ENCODE measurements around the gene ATAD5. TPM values are rescaled to one million over a fixed set of nuclear protein-coding genes. Genes with fewer than 3 reads are reported as not detected.
A peak's percentile ranks its signal among the peaks of the same experiment; 100 is the strongest.

The ATAD5 gene
- total and polyA plus RNA-seq, 2 of the 13 experiments (the other 11 are each of a cell fraction or from before 2014, with no cell fraction given): 1.8 to 10.7 TPM

DNA sequence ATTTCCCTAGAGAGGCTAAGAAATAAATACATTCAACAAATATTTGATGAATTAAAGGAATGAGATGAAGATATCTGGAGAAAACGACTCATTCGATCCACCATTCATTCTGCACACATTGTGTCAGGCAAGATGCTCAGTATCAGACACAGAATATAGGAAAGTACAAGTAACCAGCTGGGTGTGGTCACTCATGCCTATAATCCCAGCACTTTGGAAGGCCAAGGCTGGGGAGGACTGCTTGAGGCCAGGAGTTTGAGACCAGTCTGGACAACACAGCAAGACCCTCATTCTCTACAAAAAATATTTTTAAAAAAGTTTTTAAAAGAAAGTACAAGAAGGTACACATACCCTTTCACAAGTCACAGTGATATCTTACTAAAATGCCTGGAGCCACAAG lies 49.6 kb upstream of the ATAD5 start:
- no peak for DNase-seq (ENCODE audit: low spot score)
- ATAC-seq: no peak
- BruUV-seq (replicated peaks): no TSS peak
- Histone ChIP-seq H3K36me3 (replicated peaks in 1 of 2; ENCODE audit: control insufficient read depth in 1 of 2, insufficient read depth in 2 of 2, low read length in 2 of 2) (peaks cover 1 to 6% of the 10 kb centered on the region in 2 experiments; a peak in 1 of 5 replicates), H3K4me1 (ENCODE audit: insufficient read depth, low read length) (no peaks in the 10 kb centered on the region), H3K4me3 (replicated peaks in 1 of 3; ENCODE audit: insufficient read depth in 1 of 3, low read depth in 2 of 3, low read length in 3 of 3) (no peak overlapping the region), H4K20me1 (ENCODE audit: insufficient read depth, low read length) (no peaks in the 10 kb centered on the region), H3K27ac (ENCODE audit: extremely low read length, insufficient read depth, low read length) (no peak overlapping the region), H3K9me3 (ENCODE audit: low read length) (no peaks in the 10 kb centered on the region), H2AFZ (ENCODE audit: low read length) (no peak overlapping the region), H3K4me2 (ENCODE audit: low read depth, low read length) (no peak overlapping the region), H3K27me3 (ENCODE audit: control insufficient read depth in 1 of 2, insufficient read depth in 2 of 2, low read length in 2 of 2) (no peaks in the 10 kb centered on the region), H3K79me2 (ENCODE audit: insufficient read depth, low read length) (no peaks in the 10 kb centered on the region), H3K9ac (ENCODE audit: insufficient read depth, low read depth, low read length) (no peak overlapping the region)
- CTCF ChIA-PET (ENCODE audit: low intra/inter-chr PET ratio, low total read pairs): no interaction called here
- 95% methylated on average over 2 of the region's 2 CpGs for WGBS (ENCODE audit: low lambda C conversion rate)
- no peak for FAIRE-seq
- POLR2A ChIA-PET: no interaction called here
- TF ChIP-seq ZNF121 (CRISPR knock-in tag; IDR thresholded peaks at IDR 0.05): peak; percentile 68
- no peak for TF ChIP-seq BRCA1 (CRISPR knock-in tag; IDR thresholded peaks at IDR 0.05)
- in situ Hi-C loops (cut with HindIII; ENCODE audit: extremely low pct_ligation_motif_present, low pct_unique_long_range_greater_than_20kb): no loop called here
- intact Hi-C loops (cut with micrococcal nuclease; ENCODE audit: unreplicated experiment): loop anchor here (2.0 kb wide), 1 partner anchor 13 kb away; no protein-coding TSS in a partner anchor

DNA sequence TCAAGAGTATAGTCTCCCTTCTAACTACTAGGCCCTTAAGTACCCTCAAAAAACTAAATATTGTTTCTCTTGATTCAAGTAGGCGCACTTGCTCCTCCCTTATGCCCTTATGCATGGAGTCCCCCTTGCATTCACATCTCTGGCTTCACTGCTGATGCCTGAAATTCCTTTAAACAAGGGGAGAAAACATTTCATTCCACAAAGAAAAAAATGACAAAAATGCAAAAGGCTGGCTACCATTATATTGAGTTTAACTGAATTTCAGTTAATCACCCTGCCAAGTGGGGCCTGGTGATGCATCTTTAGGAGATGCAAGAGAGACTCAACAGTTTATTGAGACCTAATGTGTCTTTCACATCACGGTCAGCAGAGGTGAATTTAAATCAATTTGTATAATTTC lies 42.8 kb upstream of the ATAD5 start:
- ChIA-PET CTCF (ENCODE audit: low intra/inter-chr PET ratio, low total read pairs) (no interaction called here), POLR2A (no interaction called here)
- Histone ChIP-seq H3K27ac (ENCODE audit: extremely low read length, insufficient read depth, low read length) (no peak overlapping the region), H3K4me1 (ENCODE audit: insufficient read depth, low read length) (no peaks in the 10 kb centered on the region), H3K9me3 (ENCODE audit: low read length) (no peaks in the 10 kb centered on the region), H4K20me1 (ENCODE audit: insufficient read depth, low read length) (no peaks in the 10 kb centered on the region), H3K4me2 (ENCODE audit: low read depth, low read length) (no peak overlapping the region), H3K4me3 (replicated peaks in 1 of 3; ENCODE audit: insufficient read depth in 1 of 3, low read depth in 2 of 3, low read length in 3 of 3) (no peak overlapping the region), H2AFZ (ENCODE audit: low read length) (no peak overlapping the region), H3K36me3 (replicated peaks in 1 of 2; ENCODE audit: control insufficient read depth in 1 of 2, insufficient read depth in 2 of 2, low read length in 2 of 2) (peaks cover 3 to 30% of the 10 kb centered on the region in 2 experiments; a peak in 3 of 5 replicates), H3K9ac (ENCODE audit: insufficient read depth, low read depth, low read length) (no peak overlapping the region), H3K27me3 (ENCODE audit: control insufficient read depth in 1 of 2, insufficient read depth in 2 of 2, low read length in 2 of 2) (no peaks in the 10 kb centered on the region), H3K79me2 (ENCODE audit: insufficient read depth, low read length) (no peaks in the 10 kb centered on the region)
- in situ Hi-C loops (cut with HindIII; ENCODE audit: extremely low pct_ligation_motif_present, low pct_unique_long_range_greater_than_20kb): no loop called here
- intact Hi-C loops (cut with micrococcal nuclease; ENCODE audit: unreplicated experiment): no loop called here
- TF ChIP-seq, protein P1, sequence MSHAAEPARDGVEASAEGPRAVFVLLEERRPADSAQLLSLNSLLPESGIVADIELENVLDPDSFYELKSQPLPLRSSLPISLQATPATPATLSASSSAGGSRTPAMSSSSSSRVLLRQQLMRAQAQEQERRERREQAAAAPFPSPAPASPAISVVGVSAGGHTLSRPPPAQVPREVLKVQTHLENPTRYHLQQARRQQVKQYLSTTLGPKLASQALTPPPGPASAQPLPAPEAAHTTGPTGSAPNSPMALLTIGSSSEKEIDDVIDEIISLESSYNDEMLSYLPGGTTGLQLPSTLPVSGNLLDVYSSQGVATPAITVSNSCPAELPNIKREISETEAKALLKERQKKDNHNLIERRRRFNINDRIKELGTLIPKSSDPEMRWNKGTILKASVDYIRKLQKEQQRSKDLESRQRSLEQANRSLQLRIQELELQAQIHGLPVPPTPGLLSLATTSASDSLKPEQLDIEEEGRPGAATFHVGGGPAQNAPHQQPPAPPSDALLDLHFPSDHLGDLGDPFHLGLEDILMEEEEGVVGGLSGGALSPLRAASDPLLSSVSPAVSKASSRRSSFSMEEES (CRISPR knock-in tag; IDR thresholded peaks at IDR 0.05): no peak
- no peak for TF ChIP-seq GTF3A (CRISPR knock-in tag; conservative IDR thresholded peaks at IDR 0.05)
- 96% methylated on average over 2 of the region's 2 CpGs for WGBS (ENCODE audit: low lambda C conversion rate)
- BruUV-seq (replicated peaks): no TSS peak
- no peak for FAIRE-seq
- ATAC-seq: no peak
- no peak for DNase-seq (ENCODE audit: low spot score)

All from HepG2 (cell line).